ENCODE results near the gene CXorf65.

CXorf65 gene

DNA sequence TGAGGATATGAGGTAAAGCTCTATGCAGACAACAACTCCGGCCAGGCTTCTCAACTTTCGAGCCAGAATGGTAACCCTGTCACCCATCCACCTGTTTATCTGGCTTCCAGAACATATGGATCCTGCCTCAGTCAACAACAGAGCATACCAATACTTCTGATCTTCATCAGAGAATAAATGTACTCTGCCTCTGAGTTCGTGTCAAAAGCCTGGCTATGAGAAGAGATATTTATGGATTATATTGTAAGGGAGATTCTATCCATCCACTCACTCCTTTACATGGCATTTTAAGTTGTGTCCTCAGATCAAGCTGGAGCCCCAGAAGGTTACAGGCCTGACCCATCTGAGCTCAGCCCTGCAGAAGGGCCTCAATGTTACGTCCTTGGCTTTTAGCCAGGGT lies 20.6 kb downstream of the CXorf65 start:
- H3K27me3 ChIP-seq (ENCODE audit: control insufficient read depth, insufficient read depth, low read length), result peaks cover 4% of the 10 kb centered on the region
- H3K9ac ChIP-seq (ENCODE audit: low read depth, low read length), result no peak overlapping the region
- no peaks in the 10 kb centered on the region for H3K4me1 ChIP-seq (ENCODE audit: control insufficient read depth, insufficient read depth, low read length)
- H3K4me2 ChIP-seq (ENCODE audit: low read length), result no peak overlapping the region
- H3K4me3 ChIP-seq (ENCODE audit: low read length), result no peak overlapping the region
- H3K9me3 ChIP-seq (replicated peaks; ENCODE audit: low read length), result no peaks in the 10 kb centered on the region
- H3K36me3 ChIP-seq (ENCODE audit: insufficient read depth, low read length), result no peaks in the 10 kb centered on the region

DNA sequence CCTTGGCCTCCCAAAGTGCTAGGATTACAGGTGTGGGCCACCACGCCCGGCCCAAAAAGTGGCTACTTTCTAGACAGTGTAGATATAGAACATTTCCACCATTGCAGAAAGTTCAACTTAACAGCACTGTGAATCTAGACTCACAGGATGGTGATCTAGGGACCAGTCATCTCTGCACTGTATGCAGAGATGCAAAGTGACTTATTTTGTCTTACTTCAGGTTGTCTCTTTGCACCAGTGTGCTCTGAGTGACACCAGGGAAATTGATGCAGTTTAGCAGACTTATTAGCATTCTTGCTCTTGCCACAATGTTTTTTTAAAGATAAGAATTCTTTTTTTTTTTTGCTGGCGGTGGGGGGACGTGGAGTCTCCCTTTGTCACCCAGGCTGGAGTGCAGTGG lies 23.7 kb downstream of the CXorf65 start:
- Histone ChIP-seq H3K4me1 (ENCODE audit: control insufficient read depth, insufficient read depth, low read length) (no peaks in the 10 kb centered on the region), H3K27me3 (ENCODE audit: control insufficient read depth, insufficient read depth, low read length) (peaks cover 8% of the 10 kb centered on the region), H3K9ac (ENCODE audit: low read depth, low read length) (no peak overlapping the region), H3K9me3 (replicated peaks; ENCODE audit: low read length) (no peaks in the 10 kb centered on the region), H3K36me3 (ENCODE audit: insufficient read depth, low read length) (no peaks in the 10 kb centered on the region), H3K4me2 (ENCODE audit: low read length) (no peak overlapping the region), H3K4me3 (ENCODE audit: low read length) (no peak overlapping the region)

DNA sequence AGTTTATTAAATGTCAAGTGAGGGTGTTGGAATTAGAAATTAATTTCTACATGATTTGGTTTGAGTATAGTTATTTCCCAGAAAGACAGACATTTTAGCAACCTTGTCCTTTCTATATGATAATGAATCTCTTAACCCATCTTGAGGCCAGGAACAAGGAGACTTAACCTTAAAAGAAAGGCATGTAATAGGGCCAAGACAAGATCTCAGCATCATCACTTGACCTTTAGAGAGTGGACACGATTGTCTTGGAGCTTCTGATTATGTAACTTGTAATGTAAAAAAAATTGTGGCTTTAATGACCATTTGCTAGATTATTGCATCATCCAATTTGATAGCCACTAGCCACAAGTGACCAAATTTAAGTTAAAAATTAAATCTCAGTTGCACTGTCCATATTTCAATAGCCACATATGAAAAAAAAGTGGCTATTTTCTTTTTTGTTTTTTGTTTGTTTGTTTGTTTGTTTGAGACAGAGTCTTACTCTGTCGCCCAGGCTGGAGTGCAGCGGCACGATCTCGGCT lies 24.4 kb downstream of the CXorf65 start:
- Histone ChIP-seq H3K9me3 (replicated peaks; ENCODE audit: low read length) (no peaks in the 10 kb centered on the region), H3K36me3 (ENCODE audit: insufficient read depth, low read length) (no peaks in the 10 kb centered on the region), H3K9ac (ENCODE audit: low read depth, low read length) (no peak overlapping the region), H3K4me1 (ENCODE audit: control insufficient read depth, insufficient read depth, low read length) (no peaks in the 10 kb centered on the region), H3K4me2 (ENCODE audit: low read length) (no peak overlapping the region), H3K27me3 (ENCODE audit: control insufficient read depth, insufficient read depth, low read length) (peaks cover 8% of the 10 kb centered on the region), H3K4me3 (ENCODE audit: low read length) (no peak overlapping the region)

DNA sequence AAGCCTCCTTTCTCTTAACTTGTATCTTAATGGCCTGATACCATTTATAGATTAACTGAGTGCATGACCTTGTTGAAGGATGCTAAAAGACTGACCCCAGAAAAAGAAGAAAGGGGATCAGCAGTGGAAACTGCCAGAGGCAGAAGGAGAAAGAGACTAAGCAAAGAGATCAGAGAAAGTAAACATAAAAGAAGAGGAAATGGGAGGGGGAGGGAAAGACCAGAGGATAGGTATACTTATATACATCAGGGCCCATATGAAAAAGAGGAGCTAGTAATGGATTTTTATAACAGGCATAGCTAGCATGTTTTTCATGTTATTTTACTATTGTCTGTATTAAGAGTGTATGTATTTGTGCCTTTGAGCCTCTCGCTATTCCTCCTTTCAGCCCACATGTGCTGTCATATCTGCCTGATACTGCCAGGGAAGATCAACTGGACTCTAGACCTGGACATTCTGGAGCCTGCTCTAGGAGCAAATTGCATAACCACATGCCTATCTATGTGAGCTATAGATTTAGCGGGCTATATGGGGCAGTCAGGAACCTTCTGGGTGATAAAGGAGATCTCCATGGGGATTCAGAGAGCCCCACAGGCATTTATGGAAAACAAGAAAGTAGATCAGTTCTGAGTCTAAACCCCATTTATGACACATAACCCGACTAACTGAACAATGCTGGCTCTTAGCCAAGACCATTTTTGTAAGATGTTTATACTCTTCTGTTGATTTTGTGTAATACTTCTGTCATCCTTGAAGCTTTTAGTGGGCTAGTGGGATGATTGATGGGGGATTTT lies 25.0 kb downstream of the CXorf65 start:
- Histone ChIP-seq H3K27me3 (ENCODE audit: control insufficient read depth, insufficient read depth, low read length) (peaks cover 13% of the 10 kb centered on the region), H3K9me3 (replicated peaks; ENCODE audit: low read length) (no peaks in the 10 kb centered on the region), H3K36me3 (ENCODE audit: insufficient read depth, low read length) (no peaks in the 10 kb centered on the region), H3K9ac (ENCODE audit: low read depth, low read length) (no peak overlapping the region), H3K4me1 (ENCODE audit: control insufficient read depth, insufficient read depth, low read length) (no peaks in the 10 kb centered on the region), H3K4me2 (ENCODE audit: low read length) (no peak overlapping the region), H3K4me3 (ENCODE audit: low read length) (no peak overlapping the region)

DNA sequence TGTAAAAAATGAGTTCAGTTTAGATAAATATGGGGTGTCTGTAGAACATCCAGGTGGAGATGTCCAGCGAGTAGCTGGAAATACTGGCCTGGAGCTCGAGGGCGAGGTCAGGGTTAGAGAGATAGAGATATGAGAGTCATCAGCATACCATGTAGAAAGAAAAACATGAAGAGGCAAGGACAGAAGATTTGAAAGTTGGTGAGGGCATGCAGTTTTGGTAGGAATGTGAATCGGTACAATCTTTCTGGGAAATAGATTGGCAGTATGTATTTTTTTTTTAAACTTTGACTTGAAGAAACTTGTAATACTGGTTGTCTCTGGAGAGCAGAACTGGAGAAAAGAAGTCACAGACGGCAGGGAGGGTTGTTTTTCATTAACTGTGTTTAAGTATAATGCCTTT lies 36.0 kb downstream of the CXorf65 start:
- peaks cover 15% of the 10 kb centered on the region for H3K27me3 ChIP-seq (ENCODE audit: control insufficient read depth, insufficient read depth, low read length)
- H3K9ac ChIP-seq (ENCODE audit: low read depth, low read length), result no peak overlapping the region

DNA sequence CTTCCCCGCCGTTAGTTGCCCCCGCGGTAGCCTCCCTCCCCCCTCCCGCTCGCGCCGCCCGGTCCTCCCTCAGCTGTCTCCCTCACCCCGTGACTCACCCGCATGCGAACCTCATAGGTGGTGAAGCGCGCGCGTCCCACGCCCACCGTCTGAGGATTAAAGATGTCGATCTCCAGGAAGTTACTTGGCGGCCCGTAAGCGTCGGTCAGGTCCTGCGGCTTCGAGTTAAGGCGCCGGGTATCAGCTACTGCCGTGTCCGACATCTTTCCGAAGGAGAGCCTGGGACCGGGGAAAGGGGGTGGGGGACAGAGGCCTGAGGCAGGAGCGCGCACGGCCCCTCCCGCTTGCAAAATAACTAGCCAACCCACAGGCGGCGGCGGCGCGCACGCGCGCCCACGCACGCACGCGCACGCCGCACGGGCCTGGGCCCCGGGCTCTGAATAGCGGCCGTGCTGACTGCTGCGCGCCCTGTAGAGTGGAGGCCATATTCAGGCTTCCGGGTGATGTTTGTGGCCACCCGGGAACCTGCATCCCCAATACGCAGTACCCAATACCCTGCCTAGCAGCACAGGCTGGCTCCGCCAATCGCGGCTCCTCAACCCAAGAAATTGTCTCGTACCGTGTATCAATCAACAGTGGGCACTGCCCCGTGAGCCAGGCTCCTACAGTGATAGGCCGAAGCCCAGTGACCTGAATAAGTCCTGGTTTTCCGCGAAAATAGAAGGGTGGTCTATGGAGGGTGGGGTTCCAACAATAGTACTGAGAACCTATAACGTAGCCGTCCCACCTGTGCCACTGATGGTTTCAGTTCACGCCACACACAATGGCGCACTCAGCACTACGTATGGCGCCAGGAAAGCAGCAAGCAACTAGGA lies 38.3 kb downstream of the CXorf65 start, which contains the start of gene SNX12:
Gene SNX12 (minus strand): TSS at position 291 of the 875 bp plus-strand sequence. CDS start 28 bp downstream, at position 263.
- H3K9ac ChIP-seq (ENCODE audit: low read depth, low read length), result peak within 1 kb of the TSS; percentile 85
- H3K4me1 ChIP-seq (ENCODE audit: control insufficient read depth, insufficient read depth, low read length), result no peaks in the 10 kb centered on the region
- H3K27me3 ChIP-seq (ENCODE audit: control insufficient read depth, insufficient read depth, low read length), result peaks cover 1% of the 10 kb centered on the region
- peak within 1 kb of the TSS; percentile 82 for H3K4me3 ChIP-seq (ENCODE audit: low read length)
- H3K9me3 ChIP-seq (replicated peaks; ENCODE audit: low read length), result no peaks in the 10 kb centered on the region
- H3K4me2 ChIP-seq (ENCODE audit: low read length), result peak within 1 kb of the TSS; percentile 85
- H3K36me3 ChIP-seq (ENCODE audit: insufficient read depth, low read length), result no peaks in the 10 kb centered on the region

More for the DNA sequence above, 36.0 kb downstream of the CXorf65 start:
- no peaks in the 10 kb centered on the region for H3K9me3 ChIP-seq (replicated peaks; ENCODE audit: low read length)
- H3K4me3 ChIP-seq (ENCODE audit: low read length), result no peak overlapping the region
- H3K4me1 ChIP-seq (ENCODE audit: control insufficient read depth, insufficient read depth, low read length), result no peaks in the 10 kb centered on the region
- no peak overlapping the region for H3K4me2 ChIP-seq (ENCODE audit: low read length)
- H3K36me3 ChIP-seq (ENCODE audit: insufficient read depth, low read length), result no peaks in the 10 kb centered on the region

DNA sequence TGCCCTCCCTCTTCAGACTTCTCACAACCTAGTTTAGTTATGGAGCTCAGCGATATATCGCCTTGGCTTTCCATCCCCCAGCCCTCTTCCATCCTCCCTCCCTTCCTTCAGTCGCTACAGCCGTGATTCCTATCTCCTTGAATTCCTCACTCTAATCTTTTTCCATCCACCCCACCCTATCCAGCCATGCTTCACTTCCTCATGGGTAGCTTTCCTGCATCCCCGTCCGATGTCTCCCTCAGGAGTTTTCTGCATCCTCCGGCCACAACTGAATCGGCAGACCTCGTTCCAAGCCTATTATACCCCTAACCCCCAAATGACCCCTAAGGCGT lies 38.9 kb downstream of the CXorf65 start:
- H3K4me1 ChIP-seq (ENCODE audit: control insufficient read depth, insufficient read depth, low read length), result no peaks in the 10 kb centered on the region
- H3K9me3 ChIP-seq (replicated peaks; ENCODE audit: low read length), result no peaks in the 10 kb centered on the region
- peak overlapping the region; percentile 82 for H3K4me3 ChIP-seq (ENCODE audit: low read length)
- peak overlapping the region; percentile 82 for H3K4me2 ChIP-seq (ENCODE audit: low read length)
- peak overlapping the region; percentile 85 for H3K9ac ChIP-seq (ENCODE audit: low read depth, low read length)
- no peaks in the 10 kb centered on the region for H3K36me3 ChIP-seq (ENCODE audit: insufficient read depth, low read length)
- no peaks in the 10 kb centered on the region for H3K27me3 ChIP-seq (ENCODE audit: control insufficient read depth, insufficient read depth, low read length)

DNA sequence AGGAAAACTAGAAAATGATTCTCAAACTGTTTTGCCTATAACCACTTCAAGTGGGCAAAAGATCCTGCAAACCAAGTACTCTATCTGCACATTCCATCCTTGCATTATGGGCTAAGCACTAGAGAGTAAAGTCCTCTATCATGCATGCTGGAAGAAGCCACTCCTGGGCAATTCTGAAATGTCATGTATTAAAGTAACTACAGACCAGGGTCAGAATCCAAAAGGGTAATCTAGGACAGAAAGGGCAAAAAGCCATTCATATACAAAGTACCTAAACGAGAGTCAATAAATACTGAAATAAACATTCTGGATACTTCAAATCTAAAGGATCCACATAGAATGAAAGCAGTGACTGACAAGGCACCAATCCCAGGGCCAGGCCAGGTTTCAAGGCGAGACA lies 39.5 kb downstream of the CXorf65 start:
- Histone ChIP-seq H3K4me2 (ENCODE audit: low read length) (peak overlapping the region; percentile 82), H3K9me3 (replicated peaks; ENCODE audit: low read length) (no peaks in the 10 kb centered on the region), H3K36me3 (ENCODE audit: insufficient read depth, low read length) (peaks cover under 1% of the 10 kb centered on the region), H3K27me3 (ENCODE audit: control insufficient read depth, insufficient read depth, low read length) (no peaks in the 10 kb centered on the region), H3K4me1 (ENCODE audit: control insufficient read depth, insufficient read depth, low read length) (no peaks in the 10 kb centered on the region), H3K4me3 (ENCODE audit: low read length) (peak overlapping the region; percentile 82), H3K9ac (ENCODE audit: low read depth, low read length) (peak overlapping the region; percentile 85)

DNA sequence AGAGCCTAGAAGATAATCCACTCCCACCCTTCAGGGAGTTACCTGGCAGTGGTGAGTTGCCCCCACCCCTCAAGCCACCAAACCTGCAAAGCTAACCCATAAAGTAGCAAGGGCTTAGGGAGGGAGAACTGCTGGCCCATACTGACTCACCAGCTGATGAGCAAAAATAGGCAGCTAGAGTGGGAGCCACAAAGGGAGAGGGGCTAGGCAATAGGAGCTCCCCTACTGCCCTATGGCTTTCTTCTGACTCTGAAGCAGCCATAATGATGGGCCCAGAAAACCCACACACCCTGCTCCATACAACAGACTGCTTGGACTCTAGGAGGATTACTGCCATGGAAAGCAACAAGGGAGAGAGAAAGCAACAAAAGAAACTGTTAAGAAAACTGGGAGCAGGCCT lies 46.4 kb downstream of the CXorf65 start:
- Histone ChIP-seq H3K9ac (ENCODE audit: low read depth, low read length) (no peak overlapping the region), H3K36me3 (ENCODE audit: insufficient read depth, low read length) (peaks cover 15% of the 10 kb centered on the region), H3K4me3 (ENCODE audit: low read length) (no peak overlapping the region), H3K27me3 (ENCODE audit: control insufficient read depth, insufficient read depth, low read length) (no peaks in the 10 kb centered on the region), H3K4me2 (ENCODE audit: low read length) (no peak overlapping the region), H3K4me1 (ENCODE audit: control insufficient read depth, insufficient read depth, low read length) (peaks cover 11% of the 10 kb centered on the region), H3K9me3 (replicated peaks; ENCODE audit: low read length) (no peaks in the 10 kb centered on the region)

DNA sequence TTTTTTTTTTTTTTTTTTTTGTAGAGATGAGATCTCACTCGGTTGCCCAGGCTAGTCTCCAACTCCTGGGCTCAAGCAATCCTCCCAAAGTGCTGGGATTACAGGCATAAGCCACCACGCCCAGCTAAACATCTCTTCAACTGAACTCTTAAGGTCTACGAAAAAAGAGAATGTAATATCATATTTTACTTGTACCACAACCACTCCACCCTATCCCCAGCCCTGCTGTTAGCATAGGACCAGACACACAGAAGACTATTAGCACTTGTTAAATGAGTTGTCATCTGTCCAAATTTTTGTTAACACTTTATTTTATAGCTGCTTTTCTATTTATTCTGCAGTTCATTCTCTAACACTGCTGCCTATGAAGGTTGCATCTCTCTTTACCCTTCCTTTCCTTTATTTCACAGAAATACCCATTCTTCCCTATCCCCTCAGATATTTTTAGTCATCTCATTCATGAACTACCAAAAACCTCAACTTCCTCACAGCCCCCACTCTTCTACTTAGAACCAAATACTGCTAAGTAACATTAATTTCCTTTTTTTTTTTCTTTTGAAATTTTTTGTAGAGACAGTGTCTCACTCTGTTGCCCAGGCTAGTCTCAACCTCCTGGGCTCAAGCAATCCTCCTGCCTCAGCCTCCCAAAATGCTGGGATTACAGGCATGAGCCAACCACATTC lies 48.6 kb downstream of the CXorf65 start:
- H3K4me1 ChIP-seq (ENCODE audit: control insufficient read depth, insufficient read depth, low read length), result peaks cover 11% of the 10 kb centered on the region
- H3K9me3 ChIP-seq (replicated peaks; ENCODE audit: low read length), result no peaks in the 10 kb centered on the region
- no peak overlapping the region for H3K9ac ChIP-seq (ENCODE audit: low read depth, low read length)
- peaks cover 19% of the 10 kb centered on the region for H3K36me3 ChIP-seq (ENCODE audit: insufficient read depth, low read length)
- H3K4me2 ChIP-seq (ENCODE audit: low read length), result no peak overlapping the region
- H3K27me3 ChIP-seq (ENCODE audit: control insufficient read depth, insufficient read depth, low read length), result no peaks in the 10 kb centered on the region
- no peak overlapping the region for H3K4me3 ChIP-seq (ENCODE audit: low read length)

DNA sequence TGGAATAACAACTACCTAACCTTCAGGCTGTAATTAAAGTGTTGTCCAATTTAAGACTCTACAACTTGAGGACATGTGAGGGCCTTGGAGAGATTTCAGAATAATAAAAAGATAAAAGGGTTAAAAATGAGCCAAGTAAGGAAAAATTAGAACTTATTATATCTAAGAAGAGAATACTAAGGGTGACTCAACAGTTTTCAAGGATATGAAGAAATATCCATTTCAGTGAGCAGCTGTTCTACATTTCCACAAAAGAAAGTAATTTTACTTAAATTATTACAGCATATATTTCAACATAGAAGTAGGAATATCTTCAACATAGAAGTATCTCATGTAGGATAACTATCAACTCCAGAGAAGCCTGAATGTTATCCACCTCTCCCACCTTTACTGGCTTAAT lies 49.7 kb downstream of the CXorf65 start:
- peak overlapping the region; percentile 48 for H3K9ac ChIP-seq (ENCODE audit: low read depth, low read length)
- H3K27me3 ChIP-seq (ENCODE audit: control insufficient read depth, insufficient read depth, low read length), result no peaks in the 10 kb centered on the region
- no peak overlapping the region for H3K4me3 ChIP-seq (ENCODE audit: low read length)
- H3K36me3 ChIP-seq (ENCODE audit: insufficient read depth, low read length), result peaks cover 16% of the 10 kb centered on the region
- H3K9me3 ChIP-seq (replicated peaks; ENCODE audit: low read length), result no peaks in the 10 kb centered on the region
- peaks cover 11% of the 10 kb centered on the region for H3K4me1 ChIP-seq (ENCODE audit: control insufficient read depth, insufficient read depth, low read length)
- H3K4me2 ChIP-seq (ENCODE audit: low read length), result peak overlapping the region; percentile 17
